ENCODE measurements around the gene HERC4. TPM values are rescaled to one million over a fixed set of nuclear protein-coding genes. Genes with fewer than 3 reads are reported as not detected.

Gene HERC4
- polyA plus RNA-seq, 2 donors, result 11.8 to 13.3 TPM

DNA sequence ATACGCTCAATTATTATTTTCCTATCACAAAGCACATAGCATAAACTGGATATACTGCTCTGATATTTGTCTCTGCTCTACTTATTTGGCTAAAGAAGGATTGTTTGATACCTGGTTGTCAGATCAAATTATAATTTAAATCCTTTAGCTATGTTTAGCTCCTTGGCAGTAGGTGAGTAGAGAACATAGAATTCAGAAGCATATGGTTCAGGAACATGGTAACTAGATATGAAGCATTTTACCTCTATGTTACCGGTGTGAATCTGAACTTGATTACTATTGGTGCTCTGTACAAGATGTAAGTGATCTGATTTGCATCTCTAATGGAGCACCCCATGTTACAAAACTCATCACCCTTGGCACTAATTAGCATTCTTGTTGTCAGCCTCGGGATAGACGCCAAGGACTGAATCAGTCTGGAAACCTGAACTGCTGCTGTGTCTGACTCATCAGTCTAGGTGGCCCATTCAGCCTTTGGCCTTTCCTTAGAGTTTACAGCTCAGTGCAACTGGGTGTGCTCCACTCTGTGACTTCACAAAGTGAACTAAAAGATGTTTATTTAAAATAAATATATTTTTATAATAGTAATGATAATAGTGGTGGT lies 21.9 kb upstream of the HERC4 start:
- Histone ChIP-seq H3K27me3 (ENCODE audit: control insufficient read depth in 1 of 2, insufficient read depth in 2 of 2, low read length in 2 of 2) (no peaks in the 10 kb centered on the region), H3K4me3 (ENCODE audit: low read depth in 1 of 2, low read length in 2 of 2) (no peak overlapping the region), H3K9me3 (ENCODE audit: control insufficient read depth in 2 of 2, insufficient read depth in 1 of 2, low read depth in 1 of 2, low read length in 1 of 2) (no peaks in the 10 kb centered on the region), H3K4me1 (ENCODE audit: control insufficient read depth in 2 of 2, insufficient read depth in 2 of 2, low read length in 1 of 2) (no peaks in the 10 kb centered on the region), H3K36me3 (ENCODE audit: control insufficient read depth in 2 of 2, insufficient read depth in 2 of 2, low read length in 1 of 2) (no peaks in the 10 kb centered on the region), H3K27ac (ENCODE audit: low read depth in 2 of 2, low read length in 1 of 2) (no peak overlapping the region)
- 47 to 52% methylated on average over 4 of the region's 4 CpGs for WGBS, 2 donors

- Histone ChIP-seq H3K9me3 (ENCODE audit: control insufficient read depth in 2 of 2, insufficient read depth in 1 of 2, low read depth in 1 of 2, low read length in 1 of 2) (no peaks in the 10 kb centered on the region), H3K4me1 (ENCODE audit: control insufficient read depth in 2 of 2, insufficient read depth in 2 of 2, low read length in 1 of 2) (no peaks in the 10 kb centered on the region), H3K27me3 (ENCODE audit: control insufficient read depth in 1 of 2, insufficient read depth in 2 of 2, low read length in 2 of 2) (no peaks in the 10 kb centered on the region), H3K4me3 (ENCODE audit: low read depth in 1 of 2, low read length in 2 of 2) (no peak overlapping the region), H3K27ac (ENCODE audit: low read depth in 2 of 2, low read length in 1 of 2) (no peak overlapping the region), H3K36me3 (ENCODE audit: control insufficient read depth in 2 of 2, insufficient read depth in 2 of 2, low read length in 1 of 2) (no peaks in the 10 kb centered on the region)
- 68 to 70% methylated on average over 2 of the region's 2 CpGs for WGBS, 2 donors
Measured at GRCh38 chr10:68095153-68095552, 20.1 kb upstream of the HERC4 start.

GRCh38 chr10:68092512-68092911 lies 17.4 kb upstream of the HERC4 start:
- Histone ChIP-seq H3K36me3 (ENCODE audit: control insufficient read depth in 2 of 2, insufficient read depth in 2 of 2, low read length in 1 of 2) (no peaks in the 10 kb centered on the region), H3K27me3 (ENCODE audit: control insufficient read depth in 1 of 2, insufficient read depth in 2 of 2, low read length in 2 of 2) (no peaks in the 10 kb centered on the region), H3K4me1 (ENCODE audit: control insufficient read depth in 2 of 2, insufficient read depth in 2 of 2, low read length in 1 of 2) (peaks cover 0 to 2% of the 10 kb centered on the region in 2 donors), H3K4me3 (ENCODE audit: low read depth in 1 of 2, low read length in 2 of 2) (no peak overlapping the region), H3K9me3 (ENCODE audit: control insufficient read depth in 2 of 2, insufficient read depth in 1 of 2, low read depth in 1 of 2, low read length in 1 of 2) (no peaks in the 10 kb centered on the region), H3K27ac (ENCODE audit: low read depth in 2 of 2, low read length in 1 of 2) (no peak overlapping the region)
- 91 to 93% methylated on average over 2 of the region's 2 CpGs for WGBS, 2 donors

GRCh38 chr10:68090586-68090985 lies 15.5 kb upstream of the HERC4 start:
- Histone ChIP-seq H3K27ac (ENCODE audit: low read depth in 2 of 2, low read length in 1 of 2) (no peak overlapping the region), H3K4me1 (ENCODE audit: control insufficient read depth in 2 of 2, insufficient read depth in 2 of 2, low read length in 1 of 2) (peaks cover 0 to 2% of the 10 kb centered on the region in 2 donors), H3K36me3 (ENCODE audit: control insufficient read depth in 2 of 2, insufficient read depth in 2 of 2, low read length in 1 of 2) (no peaks in the 10 kb centered on the region), H3K9me3 (ENCODE audit: control insufficient read depth in 2 of 2, insufficient read depth in 1 of 2, low read depth in 1 of 2, low read length in 1 of 2) (no peaks in the 10 kb centered on the region), H3K27me3 (ENCODE audit: control insufficient read depth in 1 of 2, insufficient read depth in 2 of 2, low read length in 2 of 2) (no peaks in the 10 kb centered on the region), H3K4me3 (ENCODE audit: low read depth in 1 of 2, low read length in 2 of 2) (no peak overlapping the region)
- 86 to 87% methylated on average over 4 of the region's 4 CpGs for WGBS, 2 donors

GRCh38 chr10:68088740-68089139 lies 13.7 kb upstream of the HERC4 start:
- no peak overlapping the region for H3K4me3 ChIP-seq (ENCODE audit: low read depth in 1 of 2, low read length in 2 of 2)
- no peaks in the 10 kb centered on the region for H3K27me3 ChIP-seq (ENCODE audit: control insufficient read depth in 1 of 2, insufficient read depth in 2 of 2, low read length in 2 of 2)
- H3K4me1 ChIP-seq (ENCODE audit: control insufficient read depth in 2 of 2, insufficient read depth in 2 of 2, low read length in 1 of 2), result peaks cover 0 to 2% of the 10 kb centered on the region in 2 donors
- WGBS, 2 donors, result 30 to 43% methylated on average over 4 of the region's 4 CpGs
- H3K9me3 ChIP-seq (ENCODE audit: control insufficient read depth in 2 of 2, insufficient read depth in 1 of 2, low read depth in 1 of 2, low read length in 1 of 2), result no peaks in the 10 kb centered on the region
- H3K27ac ChIP-seq (ENCODE audit: low read depth in 2 of 2, low read length in 1 of 2), result no peak overlapping the region
- no peaks in the 10 kb centered on the region for H3K36me3 ChIP-seq (ENCODE audit: control insufficient read depth in 2 of 2, insufficient read depth in 2 of 2, low read length in 1 of 2)

GRCh38 chr10:68087685-68088401 lies 12.8 kb upstream of the HERC4 start:
- WGBS, 2 donors, result 27 to 45% methylated on average over 2 of the region's 2 CpGs
- Histone ChIP-seq H3K9me3 (ENCODE audit: control insufficient read depth in 2 of 2, insufficient read depth in 1 of 2, low read depth in 1 of 2, low read length in 1 of 2) (no peaks in the 10 kb centered on the region), H3K27ac (ENCODE audit: low read depth in 2 of 2, low read length in 1 of 2) (no peak overlapping the region), H3K36me3 (ENCODE audit: control insufficient read depth in 2 of 2, insufficient read depth in 2 of 2, low read length in 1 of 2) (no peaks in the 10 kb centered on the region), H3K27me3 (ENCODE audit: control insufficient read depth in 1 of 2, insufficient read depth in 2 of 2, low read length in 2 of 2) (no peaks in the 10 kb centered on the region), H3K4me1 (ENCODE audit: control insufficient read depth in 2 of 2, insufficient read depth in 2 of 2, low read length in 1 of 2) (peaks cover 0 to 2% of the 10 kb centered on the region in 2 donors), H3K4me3 (ENCODE audit: low read depth in 1 of 2, low read length in 2 of 2) (no peak overlapping the region)

GRCh38 chr10:68086910-68087684 lies 12.0 kb upstream of the HERC4 start:
- H3K4me3 ChIP-seq (ENCODE audit: low read depth in 1 of 2, low read length in 2 of 2), result no peak overlapping the region

DNA sequence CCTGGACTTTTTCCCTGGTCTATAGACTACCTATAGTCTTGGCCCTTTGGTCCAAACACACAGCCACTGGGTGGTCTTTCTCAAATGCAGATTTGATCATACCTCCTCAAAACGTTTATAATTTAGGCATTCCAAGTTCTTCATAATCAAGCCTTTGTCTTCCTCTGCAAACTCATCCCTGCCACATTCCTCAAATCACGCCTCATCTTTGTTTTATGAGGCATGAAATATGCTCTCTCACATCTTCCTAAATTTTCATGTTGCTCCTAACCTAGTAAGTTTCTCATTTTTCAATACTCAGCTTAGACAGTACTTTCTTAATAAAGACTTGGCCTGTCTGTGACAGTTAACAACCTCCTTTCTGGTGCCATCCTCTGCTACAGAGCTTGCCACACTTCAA lies 10.9 kb upstream of the HERC4 start:
- Histone ChIP-seq H3K4me1 (ENCODE audit: control insufficient read depth in 2 of 2, insufficient read depth in 2 of 2, low read length in 1 of 2) (peaks cover 0 to 2% of the 10 kb centered on the region in 2 donors), H3K27ac (ENCODE audit: low read depth in 2 of 2, low read length in 1 of 2) (no peak overlapping the region), H3K9me3 (ENCODE audit: control insufficient read depth in 2 of 2, insufficient read depth in 1 of 2, low read depth in 1 of 2, low read length in 1 of 2) (no peaks in the 10 kb centered on the region), H3K4me3 (ENCODE audit: low read depth in 1 of 2, low read length in 2 of 2) (no peak overlapping the region), H3K27me3 (ENCODE audit: control insufficient read depth in 1 of 2, insufficient read depth in 2 of 2, low read length in 2 of 2) (no peaks in the 10 kb centered on the region), H3K36me3 (ENCODE audit: control insufficient read depth in 2 of 2, insufficient read depth in 2 of 2, low read length in 1 of 2) (no peaks in the 10 kb centered on the region)
- WGBS, 2 donors, result 62 to 63% methylated on average over 2 of the region's 2 CpGs

More at GRCh38 chr10:68086910-68087684, 12.0 kb upstream of the HERC4 start:
- Histone ChIP-seq H3K27ac (ENCODE audit: low read depth in 2 of 2, low read length in 1 of 2) (no peak overlapping the region), H3K9me3 (ENCODE audit: control insufficient read depth in 2 of 2, insufficient read depth in 1 of 2, low read depth in 1 of 2, low read length in 1 of 2) (no peaks in the 10 kb centered on the region), H3K36me3 (ENCODE audit: control insufficient read depth in 2 of 2, insufficient read depth in 2 of 2, low read length in 1 of 2) (no peaks in the 10 kb centered on the region), H3K27me3 (ENCODE audit: control insufficient read depth in 1 of 2, insufficient read depth in 2 of 2, low read length in 2 of 2) (no peaks in the 10 kb centered on the region), H3K4me1 (ENCODE audit: control insufficient read depth in 2 of 2, insufficient read depth in 2 of 2, low read length in 1 of 2) (peaks cover 0 to 2% of the 10 kb centered on the region in 2 donors)
- WGBS, 2 donors, result 78 to 79% methylated on average over 7 of the region's 7 CpGs

- no peak overlapping the region for H3K4me3 ChIP-seq (ENCODE audit: low read depth in 1 of 2, low read length in 2 of 2)
- H3K9me3 ChIP-seq (ENCODE audit: control insufficient read depth in 2 of 2, insufficient read depth in 1 of 2, low read depth in 1 of 2, low read length in 1 of 2), result no peaks in the 10 kb centered on the region
- H3K4me1 ChIP-seq (ENCODE audit: control insufficient read depth in 2 of 2, insufficient read depth in 2 of 2, low read length in 1 of 2), result peaks cover 0 to 2% of the 10 kb centered on the region in 2 donors
- no peaks in the 10 kb centered on the region for H3K36me3 ChIP-seq (ENCODE audit: control insufficient read depth in 2 of 2, insufficient read depth in 2 of 2, low read length in 1 of 2)
- WGBS, 2 donors, result 89 to 92% methylated on average over 4 of the region's 4 CpGs
- H3K27ac ChIP-seq (ENCODE audit: low read depth in 2 of 2, low read length in 1 of 2), result no peak overlapping the region
- no peaks in the 10 kb centered on the region for H3K27me3 ChIP-seq (ENCODE audit: control insufficient read depth in 1 of 2, insufficient read depth in 2 of 2, low read length in 2 of 2)
Measured at GRCh38 chr10:68084469-68084868, 9.4 kb upstream of the HERC4 start.
